GM12878 (cell line): ENCODE data around the gene NCF2. TPM values are rescaled to one million over a fixed set of nuclear protein-coding genes. Genes with fewer than 3 reads are reported as not detected.

ENCODE experiments used
- ATAC-seq: fragments of 200-7000 bp; cut with Tn5 transposase; 3 replicates; pipeline ENCODE4 v1.9.1; 2020; ENCODE audit warnings: mild to moderate bottlenecking, moderate library complexity
- BruUV-seq: library from RNA; stranded (reverse); fragments of 400-500 nt; replicated peaks from 2 replicates; lab custom pipeline; 2021; lab: Mats Ljungman, UMichigan
- CTCF ChIA-PET: fragments of 300-600 bp; sonication (Branson Sonifier 250); formaldehyde crosslinking; extraction: SDS; loops from one replicate; lab custom pipeline; 2021; ENCODE audit warnings: inconsistent platforms; lab: Yijun Ruan, JAX
- POLR2A ChIA-PET: fragments of 350-600 bp; formaldehyde crosslinking; extraction: SDS; loops from one replicate; lab custom pipeline; 2021; ENCODE audit warnings: inconsistent platforms; lab: Charles Lee
- RAD21 ChIA-PET: fragments of 300-600 bp; sonication (Branson Sonifier 250); formaldehyde crosslinking; loops from one replicate; lab custom pipeline; 2023; ENCODE audit warnings: antibody characterized with exemption; ENCODE audit not compliant: unreplicated experiment; lab: Charles Lee
- SMC1A ChIA-PET: fragments of 300-600 bp; sonication (Branson Sonifier 250); formaldehyde crosslinking; loops from one replicate; lab custom pipeline; 2023; ENCODE audit not compliant: unreplicated experiment, uncharacterized antibody; lab: Charles Lee
- DNase-seq: peaks from one replicate; pipeline ENCODE4 v3.0.0-alpha.2; 2011; ENCODE audit warnings: low read depth, low spot score
- FAIRE-seq: peaks from 3 replicates; lab custom pipeline; 2011; peaks lifted over from hg19 to GRCh38; lab: Jason Lieb, UNC
- H2AFZ ChIP-seq: 2 replicates; pipeline ENCODE4 v1.6.0; 2011; ENCODE audit warnings: low read depth, low read length, control low read depth; ENCODE audit not compliant: control insufficient read depth
- H3K27ac ChIP-seq: 2 replicates; pipeline ENCODE4 v1.5.1; 2011; ENCODE audit warnings: control low read depth; ENCODE audit not compliant: control insufficient read depth, insufficient read depth
- H3K27me3 ChIP-seq, 2 experiments: replicated peaks in 1 of 2; 2 replicates each; pipeline versions ENCODE4 v1.6.0 to v1.6.1; 2011; ENCODE audit warnings: low read length in 1 of 2; ENCODE audit not compliant: control insufficient read depth in 2 of 2, insufficient read depth in 2 of 2
- H3K36me3 ChIP-seq, 2 experiments: 2 replicates each; pipeline ENCODE4 v1.5.1; 2011; ENCODE audit warnings: low read length in 1 of 2; ENCODE audit not compliant: control insufficient read depth in 2 of 2, insufficient read depth in 2 of 2
- H3K4me1 ChIP-seq: 2 replicates; pipeline ENCODE4 v1.6.1; 2011; ENCODE audit warnings: mild to moderate bottlenecking, low read length, moderate library complexity, mixed read lengths; ENCODE audit not compliant: control insufficient read depth, insufficient read depth
- H3K4me2 ChIP-seq: 2 replicates; pipeline ENCODE4 v1.6.0; 2011; ENCODE audit warnings: control low read depth; ENCODE audit not compliant: control insufficient read depth, insufficient read depth
- H3K4me3 ChIP-seq: fragments of 200-600 bp; sonication (generic); 2 replicates; pipeline ENCODE4 v1.5.1; 2016
- H3K79me2 ChIP-seq: 2 replicates; pipeline ENCODE4 v1.6.0; 2011; ENCODE audit warnings: low read length; ENCODE audit not compliant: control insufficient read depth, insufficient read depth
- H3K9ac ChIP-seq: 2 replicates; pipeline ENCODE4 v1.8.0; 2011; ENCODE audit warnings: low read length, control low read depth, mixed read lengths; ENCODE audit not compliant: control insufficient read depth, insufficient read depth
- H3K9me3 ChIP-seq: replicated peaks from 3 replicates; pipeline ENCODE4 v1.5.1; 2011; ENCODE audit warnings: mild to moderate bottlenecking, low read length; ENCODE audit not compliant: control insufficient read depth, insufficient read depth
- H4K20me1 ChIP-seq: 2 replicates; pipeline ENCODE4 v1.6.0; 2011; ENCODE audit not compliant: control insufficient read depth, insufficient read depth
- ATF3 ChIP-seq: IDR thresholded peaks from 2 replicates; pipeline ENCODE4 v1.6.1; 2011; ENCODE audit warnings: low read depth, mild to moderate bottlenecking, low read length, moderate library complexity, borderline replicate concordance; ENCODE audit errors: extremely low read depth
- ATF7 ChIP-seq: fragments of 450-650 bp; IDR thresholded peaks from 2 replicates; pipeline ENCODE4 v1.6.1; 2016; ENCODE audit warnings: low read depth, mild to moderate bottlenecking
- BCL3 ChIP-seq: IDR thresholded peaks from 2 replicates; pipeline ENCODE4 v1.6.1; 2011; ENCODE audit warnings: borderline replicate concordance, low read depth, mild to moderate bottlenecking, moderate library complexity, low read length; ENCODE audit not compliant: insufficient read depth, poor library complexity, severe bottlenecking
- PAX5 ChIP-seq: IDR thresholded peaks from 2 replicates; pipeline ENCODE4 v1.6.1; 2011; ENCODE audit warnings: low read depth, low read length, borderline replicate concordance
- RCOR1 ChIP-seq: conservative IDR thresholded peaks from 2 replicates; pipeline ENCODE4 v1.6.1; 2012; ENCODE audit warnings: low read depth, low read length, improper control_type of control experiment
- RELB ChIP-seq: fragments of 450-650 bp; IDR thresholded peaks from 2 replicates; pipeline ENCODE4 v1.6.1; 2017; ENCODE audit warnings: low read depth, mild to moderate bottlenecking, moderate library complexity
- SKIL ChIP-seq: fragments of 450-650 bp; IDR thresholded peaks from 2 replicates; pipeline ENCODE4 v1.6.1; 2017; ENCODE audit warnings: mild to moderate bottlenecking, low read depth, inconsistent platforms; ENCODE audit not compliant: poor library complexity, severe bottlenecking
- SMAD1 ChIP-seq: fragments of 450-650 bp; IDR thresholded peaks from 2 replicates; pipeline ENCODE4 v1.6.1; 2018; ENCODE audit warnings: mild to moderate bottlenecking, low read depth; ENCODE audit not compliant: partially characterized antibody
- SUZ12 ChIP-seq: fragments of 200-600 bp; sonication (generic); IDR thresholded peaks from one replicate; pipeline ENCODE4 v1.6.1; 2018; ENCODE audit warnings: antibody characterized with exemption, mild to moderate bottlenecking; ENCODE audit not compliant: unreplicated experiment
- TCF7 ChIP-seq: IDR thresholded peaks from 2 replicates; pipeline ENCODE4 v1.6.1; 2014; ENCODE audit warnings: antibody characterized with exemption, borderline replicate concordance
- ZBTB4 ChIP-seq: fragments of 450-650 bp; formaldehyde crosslinking; IDR thresholded peaks from 2 replicates; pipeline ENCODE4 v1.4.0; 2022; ENCODE audit warnings: mild to moderate bottlenecking, moderate library complexity
- ZSCAN29 ChIP-seq: fragments of 450-650 bp; IDR thresholded peaks from 2 replicates; pipeline ENCODE4 v1.6.1; 2017; ENCODE audit warnings: mild to moderate bottlenecking, moderate library complexity
- WGBS: methylation state at CpG from one replicate; pipeline ENCODE4 v1.1.6; 2016; ENCODE audit warnings: low lambda C conversion rate; ENCODE audit not compliant: insufficient replicate concordance, insufficient coverage; ENCODE audit errors: missing lambda C conversion rate; 5-methylcytosine and 5-hydroxymethylcytosine counted together
- in situ Hi-C: fragments of 300-500 bp; cut with MboI; formaldehyde crosslinking; loops from 9 replicates; pipeline ENCODE4 v1.14.3; 2018; ENCODE audit warnings: mixed read lengths
- intact Hi-C: fragments of 100-400 bp; cut with micrococcal nuclease; formaldehyde crosslinking; loops from one replicate; pipeline ENCODE4 v1.14.2; 2022; ENCODE audit not compliant: unreplicated experiment
- polyA plus RNA-seq, 11 experiments: library from polyadenylated mRNA; depleted of rRNA in 4 of 11; unstranded in 6 of 11; stranded (reverse) in 5 of 11; fragments of >200 nt; fragmentation: Nextera tagmentation in 4 of 11; fragmentation: Illumina TruSeq in 1 of 11; extraction: Ambion mirVana in 4 of 11; extraction: Trizol in 1 of 11; gene quantifications; 1 replicate in 1 of 11; 2 replicates in 10 of 11; pipeline versions ENCODE4 v1.2.1 to v1.2.3, GENCODE V29; 2011 to 2016; ENCODE audit warnings: inconsistent platforms in 2 of 11, missing spikeins in 2 of 11, low read depth in 1 of 11
- total RNA-seq, 4 experiments: library from RNA; depleted of rRNA in 3 of 4; stranded (reverse); fragments of >200 nt in 3 of 4; fragmentation: Illumina TruSeq in 1 of 4; extraction: Trizol in 1 of 4; gene quantifications; 2 replicates each; pipeline versions ENCODE4 v1.2.1 to v1.2.3, GENCODE V29; 2013 to 2021

Gene NCF2
- total and polyA plus RNA-seq, 10 of the 15 experiments (the other 5 are each of a cell fraction or from before 2014, with no cell fraction given) = 31.4 to 256 (median 77.1) TPM

GRCh38 chr1:183586926-183587325, 3.3 kb downstream of the NCF2 start (continued):
- no peak for TF ChIP-seq SKIL
- no peak for TF ChIP-seq RCOR1

GRCh38 chr1:183586455-183586854, 3.8 kb downstream of the NCF2 start:
- intact Hi-C loops (no loop called here), in situ Hi-C loops (no loop called here)
- no peak overlapping the region for H3K9ac ChIP-seq
- ChIA-PET POLR2A (interaction anchor here (1.9 to 12.1 kb wide), 3 partner anchors 12 to 20 kb away, joined by 7 to 199 read pairs (median 15); no protein-coding TSS in a partner anchor), SMC1A (interaction anchor here (0.6 to 11.7 kb wide), 10 partner anchors 8 to 117 kb away, joined by 3 to 363 read pairs (median 8); no protein-coding TSS in a partner anchor), CTCF (interaction anchor here (1.0 to 8.9 kb wide), 5 partner anchors 9 to 99 kb away, joined by 3 to 152 read pairs (median 10); no protein-coding TSS in a partner anchor), RAD21 (interaction anchor here (1.0 to 9.5 kb wide), 8 partner anchors 9 to 101 kb away, joined by 3 to 188 read pairs (median 4); no protein-coding TSS in a partner anchor)
- H3K79me2 ChIP-seq = peaks cover 15% of the 10 kb centered on the region
- no peak overlapping the region for H2AFZ ChIP-seq
- 94% methylated on average over 1 of the region's 1 CpG for WGBS
- FAIRE-seq = no peak
- H3K9me3 ChIP-seq = no peaks in the 10 kb centered on the region
- H3K27me3 ChIP-seq = no peaks in the 10 kb centered on the region
- peaks cover 0 to 5% of the 10 kb centered on the region in 2 experiments; a peak in 2 of 4 replicates for H3K36me3 ChIP-seq
- peaks cover 25% of the 10 kb centered on the region for H3K4me1 ChIP-seq
- no peak overlapping the region for H3K4me2 ChIP-seq
- no TSS peak for BruUV-seq
- H3K4me3 ChIP-seq = no peak overlapping the region
- ATAC-seq = no peak
- H3K27ac ChIP-seq = no peak overlapping the region
- H4K20me1 ChIP-seq = no peaks in the 10 kb centered on the region
- DNase-seq = no peak
- TF ChIP-seq ATF7 = no peak
- no peak for TF ChIP-seq RELB
- no peak for TF ChIP-seq ZBTB4 (CRISPR knock-in tag)
- TF ChIP-seq ZSCAN29 = no peak
- TF ChIP-seq PAX5 = no peak
- TF ChIP-seq TCF7 = no peak
- TF ChIP-seq BCL3 = no peak
- no peak for TF ChIP-seq SMAD1
- no peak for TF ChIP-seq ATF3
- TF ChIP-seq SUZ12 = no peak
